Sigmoid colon (tissue), 7 donors: Measurements from ENCODE around the gene KIF26A. TPM values are rescaled to one million over a fixed set of nuclear protein-coding genes. Genes with fewer than 3 reads are reported as not detected.

Experiments
- DNase-seq: peaks from one replicate; pipeline ENCODE4 v3.0.0-alpha.2; 2019
- H3K27ac ChIP-seq, 4 donors: fragments of 200-600 bp; sonication (generic); one replicate each; pipeline ENCODE4 v1.5.1; 2016 to 2019; ENCODE audit warnings: mild to moderate bottlenecking in 1 of 4
- H3K27me3 ChIP-seq, 3 donors: fragments of 200-600 bp; sonication (generic); one replicate each; pipeline ENCODE4 v1.5.1; 2019; ENCODE audit warnings: mild to moderate bottlenecking in 1 of 3
- H3K36me3 ChIP-seq, 4 donors: fragments of 200-600 bp; sonication (generic); one replicate each; pipeline ENCODE4 v1.5.1; 2016 to 2019
- H3K4me1 ChIP-seq, 4 donors: fragments of 200-600 bp; sonication (generic); one replicate each; pipeline ENCODE4 v1.5.1; 2017 to 2019
- H3K4me3 ChIP-seq, 4 donors: fragments of 200-600 bp; sonication (generic); one replicate each; pipeline ENCODE4 v1.5.1; 2017 to 2019; ENCODE audit warnings: mild to moderate bottlenecking in 2 of 4, moderate library complexity in 1 of 4
- H3K9me3 ChIP-seq, 4 donors: fragments of 200-600 bp in 3 of 4; sonication (generic) in 3 of 4; one replicate each; pipeline versions ENCODE4 v1.5.1 to v1.6.1; 2013 to 2019
- CTCF ChIP-seq, 4 experiments: fragments of 450-650 bp in 3 of 4; fragments of 200-600 bp in 1 of 4; IDR thresholded peaks; one replicate each; pipeline ENCODE4 v1.5.1; 2016 to 2019; ENCODE audit warnings: antibody characterized with exemption in 4 of 4, mild to moderate bottlenecking in 3 of 4, moderate library complexity in 2 of 4
- EP300 ChIP-seq, 4 donors: sonication (generic); formaldehyde crosslinking; IDR thresholded peaks; one replicate each; pipeline ENCODE4 v1.6.1; 2017; ENCODE audit warnings: antibody characterized with exemption in 4 of 4
- POLR2A ChIP-seq, 2 donors: fragments of 450-650 bp; IDR thresholded peaks; one replicate each; pipeline ENCODE4 v1.6.1; 2016; ENCODE audit warnings: antibody characterized with exemption in 2 of 2, mild to moderate bottlenecking in 2 of 2, moderate library complexity in 2 of 2
- POLR2AphosphoS5 ChIP-seq, 4 donors: sonication (generic); formaldehyde crosslinking; IDR thresholded peaks; one replicate each; pipeline ENCODE4 v1.6.1; 2017; ENCODE audit warnings: antibody characterized with exemption in 4 of 4
- WGBS, 2 donors: extraction: QIAGEN DNeasy Blood & Tissue Kit; methylation state at CpG; one replicate each; pipeline ENCODE4 v1.1.7; 2013; 5-methylcytosine and 5-hydroxymethylcytosine counted together
- intact Hi-C: fragments of 100-400 bp; cut with DNase I; formaldehyde crosslinking; loops from one replicate; pipeline ENCODE4 v1.15.1; 2023
- polyA plus RNA-seq, 3 donors: library from polyadenylated mRNA; stranded (reverse); fragments of 200-250 nt; gene quantifications; one replicate each; pipeline ENCODE4 v1.2.3, GENCODE V29; 2013
- total RNA-seq, 4 donors: library from RNA; depleted of rRNA; stranded (reverse); fragments of >200 nt; gene quantifications; one replicate each; pipeline ENCODE4 v1.1.0, GENCODE V29; 2016
- donor health status: healthy with polysubstance abuse.
- donor health status: Bipolar disorder and iron deficiency.
- donor health status: healthy.

KIF26A gene
- total and polyA plus RNA-seq, 7 donors, result 0.60 to 4.2 (median 2.1) TPM

- TF ChIP-seq EP300 (IDR thresholded peaks at IDR 0.05) (no peak), POLR2A (IDR thresholded peaks at IDR 0.05) (no peak), POLR2AphosphoS5 (IDR thresholded peaks at IDR 0.05) (no peak), CTCF (IDR thresholded peaks at IDR 0.05) (no peak)
- intact Hi-C loops, result no loop called here
- no peaks in the 10 kb centered on the region for H3K9me3 ChIP-seq
- H3K4me1 ChIP-seq, result no peaks in the 10 kb centered on the region
- 82 to 85% methylated on average over 20 of the region's 20 CpGs for WGBS, 2 donors
- no peak overlapping the region for H3K27ac ChIP-seq
- H3K27me3 ChIP-seq, result no peaks in the 10 kb centered on the region
- H3K36me3 ChIP-seq, result no peaks in the 10 kb centered on the region
- no peak for DNase-seq
- H3K4me3 ChIP-seq, result no peak overlapping the region
Measured at GRCh38 chr14:104169005-104169698, 30.8 kb downstream of the KIF26A start.

GRCh38 chr14:104169699-104170479 lies 31.5 kb downstream of the KIF26A start:
- no peaks in the 10 kb centered on the region for H3K27me3 ChIP-seq
- no peak overlapping the region for H3K4me3 ChIP-seq
- no peaks in the 10 kb centered on the region for H3K36me3 ChIP-seq
- 87 to 93% methylated on average over 27 of the region's 27 CpGs for WGBS, 2 donors
- H3K9me3 ChIP-seq, result no peaks in the 10 kb centered on the region
- DNase-seq, result no peak
- intact Hi-C loops, result no loop called here
- no peak overlapping the region for H3K27ac ChIP-seq
- TF ChIP-seq EP300 (IDR thresholded peaks at IDR 0.05) (no peak), POLR2A (IDR thresholded peaks at IDR 0.05) (no peak), POLR2AphosphoS5 (IDR thresholded peaks at IDR 0.05) (no peak), CTCF (IDR thresholded peaks at IDR 0.05) (no peak)
- no peaks in the 10 kb centered on the region for H3K4me1 ChIP-seq

- no peak for DNase-seq
- intact Hi-C loops, result no loop called here
- Histone ChIP-seq H3K27ac (no peak overlapping the region), H3K4me1 (no peaks in the 10 kb centered on the region), H3K36me3 (no peaks in the 10 kb centered on the region), H3K9me3 (no peaks in the 10 kb centered on the region), H3K27me3 (no peaks in the 10 kb centered on the region), H3K4me3 (no peak overlapping the region)
- WGBS, 2 donors, result 70 to 84% methylated on average over 28 of the region's 28 CpGs
- no peak for TF ChIP-seq POLR2AphosphoS5 (IDR thresholded peaks at IDR 0.05)
- TF ChIP-seq POLR2A (IDR thresholded peaks at IDR 0.05), result no peak
- no peak for TF ChIP-seq CTCF (IDR thresholded peaks at IDR 0.05)
- no peak for TF ChIP-seq EP300 (IDR thresholded peaks at IDR 0.05)
Measured at GRCh38 chr14:104171029-104171697, 32.8 kb downstream of the KIF26A start.

- H3K4me3 ChIP-seq, result no peak overlapping the region
- intact Hi-C loops, result no loop called here
- H3K36me3 ChIP-seq, result no peaks in the 10 kb centered on the region
- WGBS, 2 donors, result 44 to 88% methylated on average over 33 of the region's 33 CpGs
- DNase-seq, result no peak
- TF ChIP-seq CTCF (IDR thresholded peaks at IDR 0.05) (no peak), POLR2A (IDR thresholded peaks at IDR 0.05) (no peak), EP300 (IDR thresholded peaks at IDR 0.05) (no peak), POLR2AphosphoS5 (IDR thresholded peaks at IDR 0.05) (no peak)
- H3K9me3 ChIP-seq, result no peaks in the 10 kb centered on the region
- no peaks in the 10 kb centered on the region for H3K4me1 ChIP-seq
- H3K27ac ChIP-seq, result no peak overlapping the region
- no peaks in the 10 kb centered on the region for H3K27me3 ChIP-seq
Measured at GRCh38 chr14:104171895-104172294, 33.5 kb downstream of the KIF26A start.
